HepG2 (cell line): ENCODE measurements around the gene SLC25A10. TPM values are rescaled to one million over a fixed set of nuclear protein-coding genes. Genes with fewer than 3 reads are reported as not detected.
A peak's percentile ranks its signal among the peaks of the same experiment; 100 is the strongest.

ENCODE experiments used
- CCAR2 ChIP-seq: fragments of 200-400 bp; formaldehyde crosslinking; optimal IDR thresholded peaks from 2 replicates; pipeline ENCODE3; 2018; ENCODE audit warnings: low read depth, mild to moderate bottlenecking, low read length, moderate library complexity
- CEBPG ChIP-seq: IDR thresholded peaks from 2 replicates; pipeline ENCODE4 v1.6.1; 2016
- ELF4 ChIP-seq: sonication (generic); formaldehyde crosslinking; IDR thresholded peaks from 2 replicates; pipeline ENCODE4 v1.5.0; 2020; ENCODE audit warnings: missing genetic modification reagents, mild to moderate bottlenecking, moderate library complexity, borderline replicate concordance
- FOXC1 ChIP-seq: sonication (generic); formaldehyde crosslinking; IDR thresholded peaks from 2 replicates; pipeline ENCODE4 v1.8.0; 2022; ENCODE audit warnings: mild to moderate bottlenecking, missing genetic modification reagents, borderline replicate concordance
- GATAD2A ChIP-seq: IDR thresholded peaks from 2 replicates; pipeline ENCODE4 v1.6.1; 2016
- GTF3A ChIP-seq: sonication (generic); formaldehyde crosslinking; conservative IDR thresholded peaks from 2 replicates; pipeline ENCODE4 v1.4.0; 2020; ENCODE audit warnings: mild to moderate bottlenecking, missing genetic modification reagents
- ISL2 ChIP-seq: sonication (generic); formaldehyde crosslinking; IDR thresholded peaks from 2 replicates; pipeline ENCODE4 v1.5.0; 2020; ENCODE audit warnings: missing genetic modification reagents
- KDM3A ChIP-seq: IDR thresholded peaks from 2 replicates; pipeline ENCODE4 v1.6.1; 2018; ENCODE audit warnings: low read depth, missing compliant biosample characterization
- MATR3 ChIP-seq: sonication (generic); formaldehyde crosslinking; IDR thresholded peaks from 2 replicates; pipeline ENCODE4 v1.4.0; 2020; ENCODE audit warnings: missing genetic modification reagents
- MLLT10 ChIP-seq: sonication (generic); formaldehyde crosslinking; IDR thresholded peaks from 2 replicates; pipeline ENCODE4 v1.4.0; 2020; ENCODE audit warnings: missing genetic modification reagents
- PATZ1 ChIP-seq: sonication (generic); formaldehyde crosslinking; IDR thresholded peaks from 2 replicates; pipeline ENCODE4 v1.4.0; 2020; ENCODE audit warnings: missing genetic modification reagents
- PHF20 ChIP-seq: sonication (generic); formaldehyde crosslinking; IDR thresholded peaks from 2 replicates; pipeline ENCODE4 v1.5.0; 2020; ENCODE audit warnings: mild to moderate bottlenecking, missing genetic modification reagents
- RBM39 ChIP-seq: fragments of 200-400 bp; formaldehyde crosslinking; IDR thresholded peaks from one replicate; pipeline ENCODE4 v1.6.1; 2018; ENCODE audit warnings: antibody characterized with exemption, mild to moderate bottlenecking, low read depth, low read length; ENCODE audit not compliant: poor library complexity, severe bottlenecking
- SCMH1 ChIP-seq: sonication (generic); formaldehyde crosslinking; IDR thresholded peaks from 2 replicates; pipeline ENCODE4 v1.9.0; 2021; ENCODE audit warnings: missing genetic modification reagents, mild to moderate bottlenecking, borderline replicate concordance
- TCF7L2 ChIP-seq: IDR thresholded peaks from 2 replicates; pipeline ENCODE4 v1.6.1; 2011; ENCODE audit warnings: mild to moderate bottlenecking, low read depth, low read length, moderate library complexity
- TGIF2 ChIP-seq: IDR thresholded peaks from 2 replicates; pipeline ENCODE4 v1.6.1; 2016; ENCODE audit warnings: control low read depth, missing compliant biosample characterization
- ZFY ChIP-seq: sonication (generic); formaldehyde crosslinking; IDR thresholded peaks from 2 replicates; pipeline ENCODE4 v1.4.0; 2020; ENCODE audit warnings: missing genetic modification reagents
- ZNF230 ChIP-seq: sonication (generic); formaldehyde crosslinking; IDR thresholded peaks from 2 replicates; pipeline ENCODE4 v1.4.0; 2020; ENCODE audit warnings: mild to moderate bottlenecking, missing genetic modification reagents
- ZNF264 ChIP-seq: sonication (generic); formaldehyde crosslinking; IDR thresholded peaks from 2 replicates; pipeline ENCODE4 v1.4.0; 2020; ENCODE audit warnings: missing genetic modification reagents
- ZNF354B ChIP-seq: sonication (generic); formaldehyde crosslinking; IDR thresholded peaks from 2 replicates; pipeline ENCODE4 v1.8.0; 2022; ENCODE audit warnings: mild to moderate bottlenecking, missing genetic modification reagents
- ZNF543 ChIP-seq: sonication (generic); formaldehyde crosslinking; IDR thresholded peaks from 2 replicates; pipeline ENCODE4 v1.4.0; 2020; ENCODE audit warnings: mild to moderate bottlenecking, missing genetic modification reagents
- ZNF644 ChIP-seq: IDR thresholded peaks from 2 replicates; pipeline ENCODE4 v1.6.1; 2016; ENCODE audit warnings: low read depth
- ZNF841 ChIP-seq: sonication (generic); formaldehyde crosslinking; IDR thresholded peaks from 2 replicates; pipeline ENCODE4 v1.8.1; 2023; ENCODE audit warnings: missing genetic modification reagents, borderline replicate concordance
- ZNF891 ChIP-seq: sonication (generic); formaldehyde crosslinking; IDR thresholded peaks from 2 replicates; pipeline ENCODE4 v1.5.0; 2020; ENCODE audit warnings: mild to moderate bottlenecking, missing genetic modification reagents
- ZSCAN30 ChIP-seq: sonication (generic); formaldehyde crosslinking; IDR thresholded peaks from 2 replicates; pipeline ENCODE4 v1.5.0; 2020; ENCODE audit warnings: mild to moderate bottlenecking, missing genetic modification reagents
- ZSCAN31 ChIP-seq: sonication (generic); formaldehyde crosslinking; IDR thresholded peaks from 2 replicates; pipeline ENCODE4 v1.5.0; 2020; ENCODE audit warnings: low read depth, mild to moderate bottlenecking, missing genetic modification reagents
- polyA plus RNA-seq, 8 experiments: library from polyadenylated mRNA; depleted of rRNA in 3 of 8; stranded (reverse) in 7 of 8; unstranded in 1 of 8; fragments of >200 nt; fragmentation: Illumina TruSeq in 4 of 8; extraction: Trizol in 4 of 8; gene quantifications; 2 replicates each; pipeline versions ENCODE4 v1.2.1 to v1.2.3, GENCODE V29; 2011 to 2016; ENCODE audit warnings: low read depth in 4 of 8, missing spikeins in 1 of 8, mixed read lengths in 1 of 8; ENCODE audit not compliant: insufficient read depth in 1 of 8
- total RNA-seq, 5 experiments: library from RNA; depleted of rRNA; stranded (reverse); fragments of >200 nt; fragmentation: Illumina TruSeq; extraction: Trizol; gene quantifications; 2 replicates each; pipeline ENCODE4 v1.2.3, GENCODE V29; 2016; ENCODE audit warnings: low read depth in 1 of 5
- TF ChIP-seq, protein P1 (sequence below): sonication (generic); formaldehyde crosslinking; IDR thresholded peaks from 2 replicates; pipeline ENCODE4 v1.9.0; 2021; ENCODE audit warnings: missing genetic modification reagents, mild to moderate bottlenecking, borderline replicate concordance
- TF ChIP-seq, protein P2 (sequence below): IDR thresholded peaks from 2 replicates; pipeline ENCODE4 v1.6.1; 2012; ENCODE audit warnings: inconsistent platforms
- TF ChIP-seq, protein P3 (sequence below): sonication (generic); formaldehyde crosslinking; IDR thresholded peaks from 2 replicates; pipeline ENCODE4 v1.4.0; 2020; ENCODE audit warnings: missing genetic modification reagents

The SLC25A10 gene
- total and polyA plus RNA-seq, 2 of the 13 experiments (the other 11 are each of a cell fraction or from before 2014, with no cell fraction given), result 46.5 to 140 TPM

DNA sequence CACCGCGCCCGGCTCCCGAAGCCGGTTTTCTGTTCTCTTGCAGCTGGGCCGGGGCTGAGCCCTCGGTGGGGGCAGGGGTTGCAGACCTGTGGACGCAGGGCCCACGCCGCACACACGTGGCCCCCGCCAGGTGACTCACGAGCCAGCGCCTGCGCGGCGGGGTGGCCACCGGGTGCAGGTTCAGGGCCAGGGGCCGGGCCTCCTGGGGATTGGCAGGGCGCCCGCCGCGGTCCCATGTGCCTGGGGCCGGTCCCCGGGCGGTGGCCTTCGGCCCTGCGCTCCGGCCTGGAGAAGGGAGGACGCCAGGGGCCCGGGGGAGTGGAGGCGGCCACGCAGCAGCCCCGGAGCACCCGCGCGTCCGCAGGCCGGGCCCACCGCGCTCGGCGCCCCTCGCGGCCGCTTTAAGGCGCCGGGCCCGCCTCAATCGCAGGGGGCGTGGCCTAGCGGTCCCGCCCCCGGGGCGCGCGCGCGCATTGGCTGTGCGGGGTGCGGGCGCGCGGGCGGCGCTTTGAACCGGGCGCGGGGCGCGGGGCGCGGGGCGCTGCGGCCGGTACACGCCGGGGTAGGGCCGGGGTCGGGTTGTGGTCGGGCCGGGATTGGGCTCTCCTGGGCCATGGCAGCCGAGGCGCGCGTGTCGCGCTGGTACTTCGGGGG, at the start of gene SLC25A10 (continued):
- TF ChIP-seq, protein P1, sequence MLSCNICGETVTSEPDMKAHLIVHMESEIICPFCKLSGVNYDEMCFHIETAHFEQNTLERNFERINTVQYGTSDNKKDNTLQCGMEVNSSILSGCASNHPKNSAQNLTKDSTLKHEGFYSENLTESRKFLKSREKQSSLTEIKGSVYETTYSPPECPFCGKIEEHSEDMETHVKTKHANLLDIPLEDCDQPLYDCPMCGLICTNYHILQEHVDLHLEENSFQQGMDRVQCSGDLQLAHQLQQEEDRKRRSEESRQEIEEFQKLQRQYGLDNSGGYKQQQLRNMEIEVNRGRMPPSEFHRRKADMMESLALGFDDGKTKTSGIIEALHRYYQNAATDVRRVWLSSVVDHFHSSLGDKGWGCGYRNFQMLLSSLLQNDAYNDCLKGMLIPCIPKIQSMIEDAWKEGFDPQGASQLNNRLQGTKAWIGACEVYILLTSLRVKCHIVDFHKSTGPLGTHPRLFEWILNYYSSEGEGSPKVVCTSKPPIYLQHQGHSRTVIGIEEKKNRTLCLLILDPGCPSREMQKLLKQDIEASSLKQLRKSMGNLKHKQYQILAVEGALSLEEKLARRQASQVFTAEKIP, result no peak
- TF ChIP-seq ZNF891 (CRISPR knock-in tag) (peak; percentile 95), TCF7L2 (no peak), GATAD2A (CRISPR knock-in tag) (peak; percentile 94), ELF4 (CRISPR knock-in tag) (no peak), ZSCAN31 (peak; percentile 100), ZNF543 (peak; percentile 96; the same call in 1 of the 2 replicates), ZNF644 (CRISPR knock-in tag) (peak; percentile 34; the same call in 1 of the 2 replicates), GTF3A (CRISPR knock-in tag) (no peak), CCAR2 (no peak), FOXC1 (CRISPR knock-in tag) (peak; percentile 99), ZNF264 (CRISPR knock-in tag) (peak; percentile 98), ZNF841 (CRISPR knock-in tag) (peak; percentile 97), SCMH1 (no peak), MATR3 (CRISPR knock-in tag) (no peak), ZNF230 (CRISPR knock-in tag) (peak; percentile 95; the same call in 1 of the 2 replicates), ZNF354B (CRISPR knock-in tag) (peak; percentile 90; the same call in 1 of the 2 replicates), ISL2 (CRISPR knock-in tag) (peak; percentile 74; the same call in 1 of the 2 replicates), ZFY (peak; percentile 90), KDM3A (CRISPR knock-in tag) (peak; percentile 96), TGIF2 (CRISPR knock-in tag) (peak; percentile 97), MLLT10 (CRISPR knock-in tag) (0 out of 2 replicates have a peak, but pooled peaks have one; percentile 43), PHF20 (CRISPR knock-in tag) (peak; percentile 81), RBM39 (peak; percentile 21), ZSCAN30 (CRISPR knock-in tag) (0 out of 2 replicates have a peak, but pooled peaks have one; percentile 85), CEBPG (CRISPR knock-in tag) (peak; percentile 75), PATZ1 (peak; percentile 98)
- TF ChIP-seq, protein P2, sequence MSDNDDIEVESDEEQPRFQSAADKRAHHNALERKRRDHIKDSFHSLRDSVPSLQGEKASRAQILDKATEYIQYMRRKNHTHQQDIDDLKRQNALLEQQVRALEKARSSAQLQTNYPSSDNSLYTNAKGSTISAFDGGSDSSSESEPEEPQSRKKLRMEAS, result peak; percentile 99
- TF ChIP-seq, protein P3, sequence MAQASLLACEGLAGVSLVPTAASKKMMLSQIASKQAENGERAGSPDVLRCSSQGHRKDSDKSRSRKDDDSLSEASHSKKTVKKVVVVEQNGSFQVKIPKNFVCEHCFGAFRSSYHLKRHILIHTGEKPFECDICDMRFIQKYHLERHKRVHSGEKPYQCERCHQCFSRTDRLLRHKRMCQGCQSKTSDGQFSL (CRISPR knock-in tag), result peak; percentile 89
